Suprapubic skin (tissue), 4 donors: Measurements from ENCODE around the gene CACNA1D.

Experiments used
- EP300 ChIP-seq: sonication (generic); formaldehyde crosslinking; IDR thresholded peaks from one replicate; pipeline ENCODE4 v1.6.1; 2017; ENCODE audit warnings: antibody characterized with exemption
- POLR2A ChIP-seq, 2 donors: fragments of 450-650 bp; IDR thresholded peaks; one replicate each; pipeline ENCODE4 v1.6.1; 2017; ENCODE audit warnings: antibody characterized with exemption in 2 of 2, mild to moderate bottlenecking in 2 of 2, moderate library complexity in 2 of 2
- POLR2AphosphoS5 ChIP-seq, 3 donors: sonication (generic); formaldehyde crosslinking; IDR thresholded peaks; one replicate each; pipeline ENCODE4 v1.6.1; 2017; ENCODE audit warnings: antibody characterized with exemption in 3 of 3
- TF ChIP-seq, protein P1 (sequence below), 2 donors: fragments of 200-600 bp in 1 of 2; fragments of 450-650 bp in 1 of 2; sonication (generic) in 1 of 2; IDR thresholded peaks; one replicate each; pipeline ENCODE4 v1.5.1; 2016 to 2019; ENCODE audit warnings: antibody characterized with exemption in 2 of 2, mild to moderate bottlenecking in 1 of 2, moderate library complexity in 1 of 2

DNA sequence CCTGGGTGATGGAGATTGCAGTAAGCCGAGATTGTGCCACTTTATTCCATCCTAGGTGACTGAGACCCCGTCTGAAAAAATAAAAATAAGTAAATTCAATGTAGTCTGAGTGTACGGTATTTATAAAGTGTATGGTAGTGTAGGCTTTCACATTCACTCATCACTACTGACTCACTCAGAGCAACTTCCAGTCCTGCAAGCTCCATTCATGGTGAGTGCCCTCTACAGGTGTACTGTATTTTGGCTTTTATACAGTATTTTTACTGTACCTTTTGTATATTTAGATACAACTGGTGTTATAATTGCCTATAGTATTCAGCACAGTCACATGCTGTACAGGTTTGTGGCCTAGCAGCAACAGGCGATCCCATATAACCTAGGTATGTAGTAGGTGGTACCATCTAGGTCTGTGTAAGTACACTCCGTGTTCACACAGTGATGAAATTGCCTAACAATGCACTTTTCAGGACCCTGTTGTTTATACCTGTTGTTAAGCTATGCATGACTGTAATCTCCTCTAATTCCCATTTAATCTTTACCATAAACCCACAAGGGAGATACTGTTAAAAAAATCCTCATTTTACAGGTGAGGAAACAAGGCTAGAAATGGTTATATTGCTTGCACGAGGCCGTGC is 19.3 kb downstream of the CACNA1D start:
- TF ChIP-seq POLR2AphosphoS5 (IDR thresholded peaks at IDR 0.05) (no peak), POLR2A (IDR thresholded peaks at IDR 0.05) (no peak), EP300 (no peak)
- TF ChIP-seq, protein P1, sequence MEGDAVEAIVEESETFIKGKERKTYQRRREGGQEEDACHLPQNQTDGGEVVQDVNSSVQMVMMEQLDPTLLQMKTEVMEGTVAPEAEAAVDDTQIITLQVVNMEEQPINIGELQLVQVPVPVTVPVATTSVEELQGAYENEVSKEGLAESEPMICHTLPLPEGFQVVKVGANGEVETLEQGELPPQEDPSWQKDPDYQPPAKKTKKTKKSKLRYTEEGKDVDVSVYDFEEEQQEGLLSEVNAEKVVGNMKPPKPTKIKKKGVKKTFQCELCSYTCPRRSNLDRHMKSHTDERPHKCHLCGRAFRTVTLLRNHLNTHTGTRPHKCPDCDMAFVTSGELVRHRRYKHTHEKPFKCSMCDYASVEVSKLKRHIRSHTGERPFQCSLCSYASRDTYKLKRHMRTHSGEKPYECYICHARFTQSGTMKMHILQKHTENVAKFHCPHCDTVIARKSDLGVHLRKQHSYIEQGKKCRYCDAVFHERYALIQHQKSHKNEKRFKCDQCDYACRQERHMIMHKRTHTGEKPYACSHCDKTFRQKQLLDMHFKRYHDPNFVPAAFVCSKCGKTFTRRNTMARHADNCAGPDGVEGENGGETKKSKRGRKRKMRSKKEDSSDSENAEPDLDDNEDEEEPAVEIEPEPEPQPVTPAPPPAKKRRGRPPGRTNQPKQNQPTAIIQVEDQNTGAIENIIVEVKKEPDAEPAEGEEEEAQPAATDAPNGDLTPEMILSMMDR (IDR thresholded peaks at IDR 0.05) = no peak
